ENCODE results near the gene RIN3.
A peak's percentile ranks its signal among the peaks of the same experiment; 100 is the strongest.

Gene RIN3, protein sequence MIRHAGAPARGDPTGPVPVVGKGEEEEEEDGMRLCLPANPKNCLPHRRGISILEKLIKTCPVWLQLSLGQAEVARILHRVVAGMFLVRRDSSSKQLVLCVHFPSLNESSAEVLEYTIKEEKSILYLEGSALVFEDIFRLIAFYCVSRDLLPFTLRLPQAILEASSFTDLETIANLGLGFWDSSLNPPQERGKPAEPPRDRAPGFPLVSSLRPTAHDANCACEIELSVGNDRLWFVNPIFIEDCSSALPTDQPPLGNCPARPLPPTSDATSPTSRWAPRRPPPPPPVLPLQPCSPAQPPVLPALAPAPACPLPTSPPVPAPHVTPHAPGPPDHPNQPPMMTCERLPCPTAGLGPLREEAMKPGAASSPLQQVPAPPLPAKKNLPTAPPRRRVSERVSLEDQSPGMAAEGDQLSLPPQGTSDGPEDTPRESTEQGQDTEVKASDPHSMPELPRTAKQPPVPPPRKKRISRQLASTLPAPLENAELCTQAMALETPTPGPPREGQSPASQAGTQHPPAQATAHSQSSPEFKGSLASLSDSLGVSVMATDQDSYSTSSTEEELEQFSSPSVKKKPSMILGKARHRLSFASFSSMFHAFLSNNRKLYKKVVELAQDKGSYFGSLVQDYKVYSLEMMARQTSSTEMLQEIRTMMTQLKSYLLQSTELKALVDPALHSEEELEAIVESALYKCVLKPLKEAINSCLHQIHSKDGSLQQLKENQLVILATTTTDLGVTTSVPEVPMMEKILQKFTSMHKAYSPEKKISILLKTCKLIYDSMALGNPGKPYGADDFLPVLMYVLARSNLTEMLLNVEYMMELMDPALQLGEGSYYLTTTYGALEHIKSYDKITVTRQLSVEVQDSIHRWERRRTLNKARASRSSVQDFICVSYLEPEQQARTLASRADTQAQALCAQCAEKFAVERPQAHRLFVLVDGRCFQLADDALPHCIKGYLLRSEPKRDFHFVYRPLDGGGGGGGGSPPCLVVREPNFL

DNA sequence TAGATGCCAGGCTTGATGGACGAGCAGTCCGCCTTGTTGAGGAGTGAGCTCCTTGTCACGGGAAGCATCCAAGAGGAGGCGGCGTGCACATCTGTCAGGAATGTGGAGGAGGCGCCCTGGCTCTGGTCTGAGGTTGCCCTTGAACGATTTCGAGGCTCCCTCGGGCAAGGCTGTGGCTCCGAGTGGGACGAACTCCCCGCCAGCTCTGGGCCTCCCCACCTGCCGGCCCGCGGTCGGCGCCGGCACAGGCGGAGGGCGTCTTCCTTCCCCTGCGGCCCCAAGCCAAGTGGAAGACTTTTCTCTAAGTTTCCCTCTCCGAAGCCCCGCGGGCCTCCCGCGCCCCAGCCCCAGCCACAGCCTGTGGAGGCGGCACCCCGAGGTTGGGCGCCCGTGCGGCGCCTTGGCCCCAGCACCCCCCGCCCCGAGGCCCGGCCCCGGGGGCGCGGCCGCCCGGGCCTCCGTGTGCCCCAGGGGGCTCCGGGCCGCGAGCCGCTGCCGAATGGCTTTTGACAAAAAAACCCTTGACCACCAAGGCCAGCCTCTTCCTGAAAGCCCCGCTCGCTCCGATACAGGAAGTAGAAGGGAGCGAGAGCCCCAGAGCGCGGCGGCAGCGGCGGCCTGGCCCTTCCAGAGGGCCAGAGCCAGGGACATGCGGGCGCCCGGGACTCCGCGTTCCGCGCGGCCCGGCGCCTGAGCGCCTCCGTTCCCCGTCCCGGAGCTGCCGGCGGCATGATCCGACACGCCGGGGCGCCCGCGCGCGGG, at the start of gene RIN3:
RIN3 (plus strand) TSS at position 578 of the 762 bp plus-strand sequence; CDS start at position 730, 152 bp downstream.
- H3K4me1 Mint-ChIP-seq: peaks cover 50% of the 10 kb centered on the region
- H3K9me3 Mint-ChIP-seq: no peaks in the 10 kb centered on the region
- ATAC-seq (peak; percentile 45), DNase-seq (peak; percentile 66)
- H3K27me3 Mint-ChIP-seq: no peaks in the 10 kb centered on the region
- H3K36me3 Mint-ChIP-seq (ENCODE audit: low read depth): peaks cover 6% of the 10 kb centered on the region
- H3K27ac Mint-ChIP-seq: peak within 1 kb of the TSS; percentile 85
- H3K4me3 Mint-ChIP-seq: peak within 1 kb of the TSS; percentile 77

DNA sequence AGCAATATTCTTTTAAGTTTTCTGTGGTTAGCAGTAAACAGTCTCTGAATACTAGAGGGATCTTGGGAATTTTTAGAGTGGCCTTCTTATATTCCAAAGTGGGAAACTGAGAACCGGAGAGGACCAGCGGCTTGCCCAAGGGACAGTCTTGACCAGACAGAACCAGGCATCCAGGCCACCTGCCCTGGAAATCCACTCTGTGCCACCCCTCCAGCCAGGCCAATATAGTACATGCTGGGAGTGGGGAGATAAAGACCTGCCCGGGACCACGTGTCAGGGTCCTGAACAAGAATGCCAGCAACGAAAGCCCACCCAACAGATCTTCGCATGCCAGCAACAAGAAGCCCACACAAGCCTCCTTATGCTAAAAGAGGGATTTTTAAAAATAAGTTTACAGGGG, 49.4 kb upstream of the RIN3 start:
- H3K27me3 Mint-ChIP-seq: no peaks in the 10 kb centered on the region
- H3K4me3 Mint-ChIP-seq: no peak overlapping the region
- H3K4me1 Mint-ChIP-seq: peaks cover 30% of the 10 kb centered on the region
- no peak for DNase-seq
- no peak for ATAC-seq
- H3K36me3 Mint-ChIP-seq (ENCODE audit: low read depth): peaks cover 5% of the 10 kb centered on the region
- peaks cover 6% of the 10 kb centered on the region for H3K9me3 Mint-ChIP-seq
- H3K27ac Mint-ChIP-seq: no peak overlapping the region

DNA sequence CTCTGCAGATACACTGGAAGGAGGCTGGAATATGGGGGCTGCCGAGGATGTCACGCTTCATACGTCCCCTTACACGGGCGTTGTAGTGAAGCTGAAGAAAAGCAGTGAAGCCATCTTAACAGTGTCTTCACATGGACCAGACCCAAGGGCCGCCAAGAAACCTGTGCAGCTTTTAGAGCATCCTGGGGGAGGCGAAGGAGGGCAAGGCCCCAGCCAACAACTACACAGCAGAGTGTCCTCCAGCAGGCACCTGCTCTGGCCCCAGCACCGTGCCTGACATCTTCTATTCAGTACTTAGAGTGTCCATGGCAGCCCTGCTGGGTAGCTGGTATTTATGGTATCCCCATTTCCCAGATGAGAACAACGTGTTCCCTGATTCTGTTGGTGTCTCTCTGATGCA, 48.9 kb upstream of the RIN3 start:
- H3K4me1 Mint-ChIP-seq: peaks cover 26% of the 10 kb centered on the region
- H3K27ac Mint-ChIP-seq: no peak overlapping the region
- H3K4me3 Mint-ChIP-seq: no peak overlapping the region
- peaks cover 10% of the 10 kb centered on the region for H3K9me3 Mint-ChIP-seq
- DNase-seq (no peak), ATAC-seq (no peak)
- no peaks in the 10 kb centered on the region for H3K27me3 Mint-ChIP-seq
- H3K36me3 Mint-ChIP-seq (ENCODE audit: low read depth): peaks cover 5% of the 10 kb centered on the region

DNA sequence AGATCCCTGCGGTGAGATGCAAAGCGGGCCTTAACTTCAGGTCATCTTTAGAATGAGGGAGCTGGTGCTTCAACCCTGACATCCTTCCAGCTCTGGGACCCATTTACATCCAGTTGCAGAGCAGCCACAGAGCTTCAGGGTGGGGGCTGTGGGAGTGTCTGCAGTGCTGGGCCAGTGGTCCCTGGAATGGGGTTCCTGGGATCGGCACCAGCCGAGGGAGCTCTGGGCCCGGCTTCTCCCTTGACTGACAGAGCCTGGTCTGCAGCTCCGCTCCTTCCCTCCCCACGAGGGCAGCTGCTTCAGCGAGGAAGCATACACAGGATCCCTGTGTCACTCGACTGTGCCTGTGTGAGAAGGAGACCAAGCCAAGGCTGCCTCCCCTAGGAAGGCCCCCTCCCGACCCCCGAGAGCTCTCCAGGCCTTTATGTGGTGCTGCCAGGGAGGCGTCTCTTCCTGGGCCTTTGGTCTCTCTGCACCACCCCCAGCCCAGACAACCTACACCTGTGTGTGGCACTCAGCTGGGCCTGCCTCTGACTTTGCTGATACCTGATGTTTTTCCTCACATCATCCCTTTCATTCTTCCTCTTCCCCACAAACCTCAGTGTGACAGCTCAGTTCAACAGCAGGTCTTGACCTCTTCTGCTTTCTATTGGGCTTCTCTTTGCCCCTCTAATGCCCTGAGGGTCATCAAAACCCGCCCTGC, 48.1 kb upstream of the RIN3 start:
- H3K36me3 Mint-ChIP-seq (ENCODE audit: low read depth): peaks cover 5% of the 10 kb centered on the region
- no peaks in the 10 kb centered on the region for H3K27me3 Mint-ChIP-seq
- DNase-seq (no peak), ATAC-seq (no peak)
- peaks cover 14% of the 10 kb centered on the region for H3K9me3 Mint-ChIP-seq
- H3K4me3 Mint-ChIP-seq: no peak overlapping the region
- H3K27ac Mint-ChIP-seq: no peak overlapping the region
- peaks cover 20% of the 10 kb centered on the region for H3K4me1 Mint-ChIP-seq

DNA sequence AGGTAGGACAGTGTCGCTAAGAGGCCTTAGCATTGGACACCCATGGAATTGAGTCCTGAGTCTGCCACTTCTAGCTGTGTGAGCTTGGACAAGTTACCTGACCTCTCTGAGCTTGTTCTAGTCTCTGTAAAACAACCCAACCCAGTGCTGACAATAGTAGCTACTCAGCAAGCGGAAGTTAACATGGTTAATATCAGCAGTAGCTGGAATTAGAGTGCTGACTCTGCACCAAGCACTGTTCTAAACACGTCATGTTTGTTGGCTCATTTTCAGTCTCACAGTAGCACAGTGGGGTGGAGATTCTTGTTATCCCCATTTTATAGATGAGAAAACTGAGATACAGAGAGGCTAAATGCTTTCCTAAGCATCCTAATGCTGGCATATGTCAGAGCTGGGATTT, 47.5 kb upstream of the RIN3 start:
- H3K36me3 Mint-ChIP-seq (ENCODE audit: low read depth): peaks cover 5% of the 10 kb centered on the region
- no peak overlapping the region for H3K27ac Mint-ChIP-seq
- H3K27me3 Mint-ChIP-seq: no peaks in the 10 kb centered on the region
- peaks cover 16% of the 10 kb centered on the region for H3K4me1 Mint-ChIP-seq
- no peak for ATAC-seq
- peaks cover 14% of the 10 kb centered on the region for H3K9me3 Mint-ChIP-seq
- no peak overlapping the region for H3K4me3 Mint-ChIP-seq
- no peak for DNase-seq

DNA sequence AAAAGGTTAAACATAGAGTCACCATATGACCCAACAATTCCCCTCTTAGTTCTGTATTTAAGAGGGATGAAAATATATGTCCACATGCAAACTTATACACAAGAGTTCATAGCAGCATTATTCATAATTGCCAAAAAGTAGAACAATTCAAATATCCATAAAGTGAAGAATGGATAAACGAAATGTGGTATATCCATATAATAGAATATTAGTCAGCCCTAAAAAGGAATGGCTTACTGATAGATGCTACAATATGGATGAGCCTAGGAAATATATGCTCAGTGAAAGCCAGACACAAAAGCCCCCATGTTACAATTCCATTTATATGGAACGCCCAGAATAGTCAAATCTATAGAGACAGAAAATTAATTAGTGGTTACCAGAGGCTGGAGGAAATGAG, 44.1 kb upstream of the RIN3 start:
- Mint-ChIP-seq H3K4me1 (peaks cover 11% of the 10 kb centered on the region), H3K27me3 (no peaks in the 10 kb centered on the region)
- no peak for ATAC-seq

DNA sequence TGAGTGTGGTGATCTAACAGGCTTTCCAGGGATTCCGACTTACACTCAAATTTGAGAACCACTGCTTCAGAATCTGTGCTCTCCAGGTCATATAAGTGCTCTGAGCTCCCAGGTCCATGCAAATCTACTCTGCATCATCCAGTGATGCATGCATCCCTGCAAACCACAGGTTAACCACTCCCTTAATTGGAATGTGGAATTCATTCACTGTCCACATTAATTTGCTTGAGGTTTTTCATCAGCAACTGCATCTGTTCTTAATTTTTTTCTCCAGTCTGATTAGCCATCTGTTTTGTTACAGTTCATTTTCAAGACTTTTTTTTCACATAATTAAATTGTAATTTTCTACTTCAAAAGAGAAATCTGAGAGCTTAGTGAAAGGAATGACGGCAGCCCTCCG, 43.4 kb upstream of the RIN3 start:
- DNase-seq (no peak), ATAC-seq (no peak)
- Mint-ChIP-seq H3K27ac (no peak overlapping the region), H3K9me3 (peaks cover 14% of the 10 kb centered on the region), H3K27me3 (no peaks in the 10 kb centered on the region), H3K36me3 (ENCODE audit: low read depth) (peaks cover 5% of the 10 kb centered on the region), H3K4me3 (no peak overlapping the region), H3K4me1 (peaks cover 11% of the 10 kb centered on the region)

More for the DNA sequence above, 44.1 kb upstream of the RIN3 start:
- H3K4me3 Mint-ChIP-seq: no peak overlapping the region
- no peak for DNase-seq
- peaks cover 5% of the 10 kb centered on the region for H3K36me3 Mint-ChIP-seq (ENCODE audit: low read depth)
- H3K27ac Mint-ChIP-seq: no peak overlapping the region
- H3K9me3 Mint-ChIP-seq: peaks cover 14% of the 10 kb centered on the region

DNA sequence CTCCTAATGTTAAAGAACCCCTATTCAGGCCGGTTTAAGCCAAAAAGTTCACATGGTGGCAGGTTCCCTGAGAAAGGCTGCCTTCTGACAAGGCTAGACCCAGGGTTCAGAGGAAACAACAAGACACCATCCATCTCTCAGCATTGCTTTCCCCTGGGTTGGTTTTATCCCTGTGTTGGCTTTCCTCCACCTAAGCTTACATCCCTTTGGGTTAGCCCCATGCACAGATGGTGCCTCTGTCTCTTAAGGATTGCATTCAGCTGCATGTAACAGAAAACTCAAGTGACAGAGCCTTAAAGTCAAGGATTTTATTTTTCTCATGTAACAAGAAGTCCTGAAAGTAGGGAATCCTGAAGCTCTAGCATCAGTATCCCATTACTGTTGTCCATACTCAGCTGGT, 42.8 kb upstream of the RIN3 start:
- ATAC-seq: no peak
- no peak overlapping the region for H3K4me3 Mint-ChIP-seq

DNA sequence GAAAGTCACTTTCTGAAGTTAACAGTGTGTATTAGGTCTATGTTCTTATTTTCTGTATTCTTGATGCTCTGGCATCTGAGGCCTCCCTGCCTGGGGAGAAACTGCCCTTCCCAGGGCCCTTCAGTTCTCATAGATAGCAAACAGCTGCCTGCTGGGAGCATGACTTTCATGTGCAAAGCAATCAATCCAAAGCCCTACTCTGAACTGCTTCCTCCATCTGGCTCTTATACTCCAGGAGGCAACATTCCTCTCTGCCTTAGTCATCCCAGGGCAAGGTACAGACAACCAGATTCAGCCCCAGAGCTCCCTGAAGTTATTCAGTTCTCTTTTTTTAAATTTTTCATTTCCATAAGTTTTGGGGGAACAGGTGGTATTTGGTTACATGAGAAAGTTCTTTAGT, 41.7 kb upstream of the RIN3 start:
- peaks cover 14% of the 10 kb centered on the region for H3K9me3 Mint-ChIP-seq
- peaks cover 4% of the 10 kb centered on the region for H3K36me3 Mint-ChIP-seq (ENCODE audit: low read depth)
- H3K27me3 Mint-ChIP-seq: no peaks in the 10 kb centered on the region
- no peak overlapping the region for H3K27ac Mint-ChIP-seq
- H3K4me1 Mint-ChIP-seq: peaks cover 11% of the 10 kb centered on the region
- H3K4me3 Mint-ChIP-seq: no peak overlapping the region
- no peak for ATAC-seq
- DNase-seq: no peak

More for the DNA sequence above, 42.8 kb upstream of the RIN3 start:
- H3K36me3 Mint-ChIP-seq (ENCODE audit: low read depth): peaks cover 5% of the 10 kb centered on the region
- no peaks in the 10 kb centered on the region for H3K27me3 Mint-ChIP-seq
- H3K27ac Mint-ChIP-seq: no peak overlapping the region
- H3K4me1 Mint-ChIP-seq: peaks cover 11% of the 10 kb centered on the region
- H3K9me3 Mint-ChIP-seq: peaks cover 14% of the 10 kb centered on the region
- no peak for DNase-seq

DNA sequence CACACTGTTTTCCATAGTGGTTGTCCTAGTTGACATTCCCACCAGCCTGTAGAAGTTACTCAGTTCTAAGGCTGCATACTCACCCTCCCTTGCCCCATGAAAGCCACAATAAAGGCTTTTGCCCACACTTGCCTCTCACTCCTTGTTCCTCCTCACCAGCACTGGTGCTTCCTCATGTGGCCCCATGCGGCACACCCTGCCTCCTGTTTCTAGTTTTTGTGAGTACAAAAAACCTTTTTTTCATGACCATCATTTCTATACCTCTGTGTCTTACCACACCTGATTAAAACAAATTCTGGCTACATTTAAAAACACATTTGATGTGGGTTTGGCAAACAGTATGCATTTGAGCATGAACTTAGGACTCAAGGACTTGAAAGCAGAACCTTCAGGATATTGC, 40.7 kb upstream of the RIN3 start:
- H3K27ac Mint-ChIP-seq: no peak overlapping the region
- DNase-seq (no peak), ATAC-seq (no peak)
- H3K27me3 Mint-ChIP-seq: no peaks in the 10 kb centered on the region
- H3K4me3 Mint-ChIP-seq: no peak overlapping the region
- H3K36me3 Mint-ChIP-seq (ENCODE audit: low read depth): no peaks in the 10 kb centered on the region
- peaks cover 11% of the 10 kb centered on the region for H3K4me1 Mint-ChIP-seq
- peaks cover 8% of the 10 kb centered on the region for H3K9me3 Mint-ChIP-seq

DNA sequence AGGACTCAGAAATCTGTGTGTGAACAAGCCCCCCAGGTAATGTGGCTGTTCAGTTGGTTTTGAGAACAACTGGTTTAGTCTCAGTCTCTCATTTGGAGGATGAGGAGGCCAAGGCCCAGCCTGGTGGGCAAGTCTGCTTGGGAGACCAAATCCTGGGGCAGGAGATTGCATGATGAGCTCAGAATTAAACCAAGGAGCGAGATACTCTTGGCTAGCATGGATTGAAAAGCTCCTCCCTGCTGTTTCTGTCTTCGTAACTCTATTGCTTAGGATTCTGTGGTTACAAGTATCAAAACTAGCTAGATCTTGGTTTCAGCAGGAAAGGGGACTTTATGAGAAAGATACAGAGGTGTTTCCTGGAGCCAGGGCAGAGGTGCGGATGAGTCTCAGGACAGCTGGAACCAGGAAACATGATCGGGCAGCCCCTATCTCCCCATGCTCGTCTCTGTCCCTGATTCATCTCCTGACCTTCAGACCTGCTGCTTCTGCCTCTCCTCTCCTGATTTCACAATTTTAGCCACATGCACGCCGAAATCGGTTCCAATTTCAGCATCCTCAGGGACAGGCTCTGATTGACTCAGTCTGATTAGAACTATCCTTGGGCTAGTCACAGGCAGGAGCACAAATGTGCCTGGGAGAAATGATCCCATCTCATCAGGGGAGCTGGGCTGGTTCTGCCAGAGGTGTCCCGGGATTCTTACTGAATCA, 40.2 kb upstream of the RIN3 start:
- Mint-ChIP-seq H3K4me3 (no peak overlapping the region), H3K4me1 (peaks cover 11% of the 10 kb centered on the region), H3K27ac (no peak overlapping the region), H3K27me3 (no peaks in the 10 kb centered on the region), H3K9me3 (peaks cover 8% of the 10 kb centered on the region), H3K36me3 (ENCODE audit: low read depth) (no peaks in the 10 kb centered on the region)
- ATAC-seq (no peak), DNase-seq (no peak)

DNA sequence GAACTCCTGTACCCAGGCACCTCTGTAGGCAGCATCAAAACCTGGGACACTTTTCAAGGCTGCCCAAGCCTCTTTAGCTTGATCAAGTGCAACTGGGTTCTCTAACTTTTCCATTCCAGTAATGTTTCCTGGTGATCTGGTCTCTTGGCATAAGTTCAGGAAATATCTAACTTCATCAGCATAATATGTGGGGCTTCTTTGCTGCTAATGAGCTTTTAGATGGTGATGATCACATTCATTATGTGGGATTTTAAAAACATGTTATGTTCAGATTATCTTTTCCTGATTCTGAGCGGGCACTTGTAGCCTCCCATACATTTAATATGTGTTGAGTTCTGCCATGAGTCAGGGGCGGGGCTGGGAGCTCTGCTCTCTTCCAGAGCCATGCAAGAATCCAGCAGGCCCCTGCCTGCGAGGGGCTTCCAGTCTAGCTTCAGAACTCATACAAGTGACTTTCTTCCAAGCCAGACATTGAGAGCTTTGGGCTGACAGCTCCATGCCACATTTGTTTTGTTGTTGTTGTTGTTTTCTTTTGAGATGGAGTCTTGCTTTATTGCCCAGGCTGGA, 39.5 kb upstream of the RIN3 start:
- DNase-seq: no peak
- no peak overlapping the region for H3K4me3 Mint-ChIP-seq
- ATAC-seq: no peak
- no peaks in the 10 kb centered on the region for H3K27me3 Mint-ChIP-seq
- peaks cover 11% of the 10 kb centered on the region for H3K4me1 Mint-ChIP-seq
- peaks cover 13% of the 10 kb centered on the region for H3K9me3 Mint-ChIP-seq
- H3K36me3 Mint-ChIP-seq (ENCODE audit: low read depth): no peaks in the 10 kb centered on the region
- no peak overlapping the region for H3K27ac Mint-ChIP-seq

DNA sequence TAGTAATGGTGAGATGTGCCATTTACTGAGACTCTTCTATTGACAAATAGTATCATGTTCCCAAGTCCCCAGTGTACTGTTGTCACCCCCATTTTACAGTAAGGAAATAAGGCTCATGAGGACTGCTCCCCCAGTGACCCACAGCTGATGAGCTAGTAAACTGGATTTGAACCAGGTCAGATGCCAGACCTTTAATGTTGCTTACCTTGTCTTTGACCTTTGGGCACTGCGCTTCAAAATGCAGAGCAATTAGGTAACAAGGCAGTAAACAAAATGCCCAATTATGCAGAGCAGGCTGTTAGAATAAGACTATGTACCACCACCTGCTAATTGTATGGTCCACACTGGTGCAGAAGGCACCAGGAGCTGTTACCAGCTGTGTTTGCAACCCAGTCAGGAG, 38.5 kb upstream of the RIN3 start:
- H3K27ac Mint-ChIP-seq: no peak overlapping the region
- H3K4me3 Mint-ChIP-seq: no peak overlapping the region
- H3K36me3 Mint-ChIP-seq (ENCODE audit: low read depth): peaks cover 2% of the 10 kb centered on the region
- H3K4me1 Mint-ChIP-seq: peaks cover 11% of the 10 kb centered on the region
- DNase-seq (no peak), ATAC-seq (no peak)
- no peaks in the 10 kb centered on the region for H3K27me3 Mint-ChIP-seq
- peaks cover 10% of the 10 kb centered on the region for H3K9me3 Mint-ChIP-seq

Data from activated naive CD8-positive, alpha-beta T cell treated with anti-CD3 and anti-CD28 coated beads, Interleukin-2, amount 50 U/mL, for 24 hours (primary cell).